NCI-H460 (cell line): ENCODE measurements around the gene COMT. TPM values are rescaled to one million over a fixed set of nuclear protein-coding genes. Genes with fewer than 3 reads are reported as not detected.
A peak's percentile ranks its signal among the peaks of the same experiment; 100 is the strongest.

Experiments used
- DNase-seq: peaks from one replicate; pipeline ENCODE4 v3.0.0-alpha.2; 2016; ENCODE audit warnings: low read depth; ENCODE audit errors: extremely low read depth
- total RNA-seq: library from RNA; depleted of rRNA; stranded (reverse); fragments of >200 nt; shearing (Covaris generic); gene quantifications from 2 replicates; pipeline ENCODE4 v1.2.3, GENCODE V29; 2014

Gene COMT
- total RNA-seq, 1 experiment from 2014 or later: 100 TPM

- no peak for DNase-seq
These were observed 39.2 kb downstream of the COMT start for GRCh38 chr22:19980766-19981165.

DNA sequence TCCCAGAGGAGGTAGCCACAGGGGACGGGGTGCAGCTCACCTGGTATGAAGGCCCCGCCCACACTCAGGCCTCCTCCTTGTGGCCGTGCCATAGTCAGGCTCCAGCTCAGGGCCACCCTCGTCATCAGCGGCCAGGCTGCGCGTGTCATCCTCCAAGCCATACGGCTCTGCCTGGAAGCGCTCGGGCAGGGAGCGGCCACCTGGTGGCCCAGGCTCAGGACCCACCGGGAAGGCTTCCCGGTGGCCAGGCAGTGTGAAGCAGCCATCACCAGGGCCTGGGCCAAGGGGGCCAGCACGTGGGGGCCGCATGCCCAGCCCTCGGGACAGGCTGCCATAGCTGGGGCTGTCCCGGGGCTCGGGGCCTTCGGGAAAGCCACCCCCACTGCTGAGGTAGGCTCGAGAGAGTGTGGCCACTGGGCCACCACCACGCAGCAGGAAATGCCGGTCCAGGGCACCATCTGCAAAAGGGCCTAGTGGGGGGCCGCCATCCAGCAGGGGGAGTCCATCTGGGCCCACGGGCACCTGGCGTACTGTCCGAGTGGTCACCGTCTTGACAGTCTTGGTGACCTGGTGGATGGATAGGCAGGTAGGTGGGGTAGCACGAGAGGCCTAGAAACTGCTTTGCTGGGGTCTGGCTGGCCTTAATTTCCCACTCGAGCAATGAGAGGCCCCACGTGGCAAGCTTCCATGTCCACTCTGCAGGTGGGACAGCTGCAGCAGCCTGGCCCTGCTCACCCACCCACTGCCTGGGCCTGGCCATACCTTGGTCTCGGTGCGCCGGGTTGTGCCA is 39.8 kb downstream of the COMT start:
- DNase-seq: no peak

- no peak for DNase-seq
These were observed 40.7 kb downstream of the COMT start for GRCh38 chr22:19981961-19982920.

GRCh38 chr22:19982991-19983578 is 41.5 kb downstream of the COMT start:
- no peak for DNase-seq

DNA sequence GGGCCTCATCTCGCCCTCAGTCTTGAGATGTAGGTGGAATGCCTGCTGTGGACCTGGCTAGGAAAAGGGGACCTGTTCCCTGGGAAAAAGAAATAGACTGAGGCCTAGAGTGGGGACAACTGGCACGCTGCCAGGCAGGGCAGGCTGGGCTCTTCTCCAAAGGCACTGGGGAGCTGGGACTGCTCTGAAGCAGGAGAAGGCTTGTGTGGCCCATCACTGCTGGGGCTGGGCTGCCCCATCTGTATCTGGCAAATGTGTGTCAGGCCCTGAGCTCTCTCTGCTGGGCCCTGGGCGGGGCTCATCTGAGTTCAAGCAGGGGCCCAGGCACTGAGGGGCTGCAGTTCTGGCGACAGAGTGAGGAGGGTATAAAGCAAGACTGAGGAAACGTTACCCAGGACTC is 42.2 kb downstream of the COMT start:
- no peak for DNase-seq

- DNase-seq: no peak
These were observed 42.7 kb downstream of the COMT start for GRCh38 chr22:19984201-19984753.

GRCh38 chr22:19984851-19985811 is 43.6 kb downstream of the COMT start:
- DNase-seq: no peak

DNA sequence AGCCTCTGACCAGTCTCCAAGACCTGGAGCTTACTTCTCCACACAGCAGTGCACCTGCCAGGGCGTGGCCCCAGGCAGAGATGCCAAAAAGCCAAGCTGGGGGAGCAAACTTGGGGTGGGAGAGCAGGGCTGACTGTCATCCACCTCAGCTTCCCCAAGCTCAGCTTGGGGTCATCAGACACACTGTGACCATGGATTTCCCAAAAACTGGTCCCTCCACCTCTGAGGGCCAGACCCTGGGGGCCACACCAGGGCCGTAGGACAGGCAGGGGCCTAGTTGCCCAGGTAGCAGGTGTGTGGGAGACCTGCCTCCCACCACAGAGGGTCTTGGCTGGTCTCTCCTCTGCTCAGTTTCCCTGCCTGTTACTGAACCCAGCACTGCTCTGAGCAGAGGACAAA is 44.4 kb downstream of the COMT start:
- DNase-seq: no peak

GRCh38 chr22:19986410-19987341 is 45.1 kb downstream of the COMT start:
- DNase-seq: peak; percentile 43

- no peak for DNase-seq
These were observed 46.1 kb downstream of the COMT start for GRCh38 chr22:19987394-19988306.

GRCh38 chr22:19988331-19988808 is 46.8 kb downstream of the COMT start:
- DNase-seq: no peak

DNA sequence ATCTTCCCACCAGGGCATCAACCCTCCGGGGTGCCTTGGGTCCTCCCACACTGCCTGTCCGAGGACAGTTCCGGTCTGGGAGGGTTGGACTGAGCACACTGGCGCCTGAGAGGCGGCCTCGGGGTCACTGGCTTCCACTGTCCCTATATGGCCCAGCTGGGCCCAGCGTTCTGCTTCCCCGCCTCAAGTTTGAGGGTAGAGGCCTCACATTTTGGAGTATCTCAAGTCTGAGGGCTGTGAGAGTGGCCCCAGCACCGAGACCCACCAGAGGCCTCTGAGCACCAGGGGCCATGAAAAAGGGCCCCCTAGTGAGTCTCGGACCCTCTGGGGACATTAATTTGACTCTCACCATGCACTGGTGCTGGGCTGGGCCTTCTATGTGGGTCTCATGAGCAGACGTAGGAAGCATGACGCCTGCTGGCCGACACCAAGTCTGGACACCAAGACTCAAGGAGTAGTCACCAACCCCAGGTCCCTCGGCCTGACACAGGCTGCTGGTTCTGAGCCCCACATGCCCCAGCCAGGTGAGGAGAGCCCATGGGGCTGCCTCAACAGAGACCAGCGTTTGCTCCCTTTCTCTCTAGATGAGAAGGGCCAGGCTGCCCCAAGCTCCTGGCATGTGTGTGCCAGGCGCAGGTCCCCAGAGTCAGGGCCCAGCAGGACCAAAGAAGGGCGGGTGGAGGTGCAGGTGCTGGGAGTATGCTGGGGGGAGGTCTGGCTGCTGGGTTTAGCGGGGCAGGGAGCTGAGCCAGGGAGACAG is 47.6 kb downstream of the COMT start:
- no peak for DNase-seq

DNA sequence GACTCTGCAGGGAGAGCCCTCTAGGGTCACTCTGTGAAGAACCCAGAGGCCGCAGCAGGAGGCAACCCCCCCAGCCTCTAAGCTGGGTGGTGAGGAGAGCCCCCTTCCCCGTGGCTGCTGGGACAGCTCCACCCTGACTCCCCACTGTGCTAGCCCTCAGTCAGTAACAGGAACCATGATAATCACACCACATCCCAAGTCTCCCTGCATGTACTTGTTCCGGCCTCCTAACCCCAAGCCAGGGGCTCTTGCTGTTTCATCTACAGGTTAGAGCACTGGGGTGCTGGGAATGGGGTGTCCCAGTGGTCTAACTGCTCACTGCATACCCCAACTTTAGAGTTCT is 48.1 kb downstream of the COMT start:
- no peak for DNase-seq

- DNase-seq: no peak
These were observed 48.6 kb downstream of the COMT start for GRCh38 chr22:19990188-19990587.

- no peak for DNase-seq
These were observed 49.2 kb downstream of the COMT start for GRCh38 chr22:19990609-19991394.

GRCh38 chr22:19991395-19991644 is 49.7 kb downstream of the COMT start:
- DNase-seq: no peak
